CD4-positive, alpha-beta T cell treated with Interleukin-4 for 4 hours (primary cell): ENCODE results near the gene CPXM2.

ENCODE experiments used
- DNase-seq: peaks from one replicate; pipeline ENCODE4 v3.0.0-alpha.2; 2020

The CPXM2 gene

GRCh38 chr10:123842692-123843385 lies 48.8 kb downstream of the CPXM2 start:
- no peak for DNase-seq

- no peak for DNase-seq
These were observed 50.0 kb downstream of the CPXM2 start for GRCh38 chr10:123841560-123841959.

DNA sequence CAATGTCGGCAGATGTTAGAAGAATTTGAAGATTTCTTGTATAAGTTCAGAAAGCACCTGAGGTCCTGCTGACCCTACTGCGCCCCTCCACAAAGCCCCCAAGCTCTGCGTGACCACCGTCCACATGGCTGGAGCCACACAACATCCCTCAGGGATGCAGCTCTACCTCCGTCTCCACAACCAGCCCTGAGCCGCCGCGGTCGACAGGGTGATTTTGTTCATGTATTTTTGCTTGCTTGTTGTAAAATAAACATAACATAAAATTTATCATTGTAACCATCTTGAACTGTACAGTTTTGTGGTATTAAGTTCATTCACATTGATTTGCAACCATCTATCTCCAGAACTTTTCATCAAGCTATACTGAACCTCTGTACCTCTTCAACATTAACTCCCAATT lies 50.5 kb downstream of the CPXM2 start:
- DNase-seq, result no peak

GRCh38 chr10:123840714-123841113 lies 50.9 kb downstream of the CPXM2 start:
- no peak for DNase-seq

- DNase-seq, result no peak
These were observed 52.9 kb downstream of the CPXM2 start for GRCh38 chr10:123838596-123839310.

DNA sequence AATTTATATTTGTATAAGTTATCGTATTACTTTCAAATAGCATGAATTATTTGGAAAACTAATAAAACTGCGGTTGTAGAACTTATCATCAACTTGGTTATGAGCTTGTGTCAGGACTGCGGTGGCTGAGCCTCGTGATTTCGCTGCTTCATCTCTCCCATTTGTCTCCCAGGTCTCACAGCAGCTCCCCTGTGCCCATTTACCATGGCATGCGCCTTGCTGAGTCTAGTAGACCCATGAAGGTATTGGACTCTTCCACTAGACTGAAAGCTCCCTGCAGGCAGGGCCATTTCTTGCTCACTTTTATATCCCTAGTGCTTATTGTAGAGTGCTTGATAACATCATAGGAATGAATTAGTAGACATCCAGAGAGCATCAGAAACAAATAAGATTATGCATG lies 53.9 kb downstream of the CPXM2 start:
- DNase-seq, result no peak

DNA sequence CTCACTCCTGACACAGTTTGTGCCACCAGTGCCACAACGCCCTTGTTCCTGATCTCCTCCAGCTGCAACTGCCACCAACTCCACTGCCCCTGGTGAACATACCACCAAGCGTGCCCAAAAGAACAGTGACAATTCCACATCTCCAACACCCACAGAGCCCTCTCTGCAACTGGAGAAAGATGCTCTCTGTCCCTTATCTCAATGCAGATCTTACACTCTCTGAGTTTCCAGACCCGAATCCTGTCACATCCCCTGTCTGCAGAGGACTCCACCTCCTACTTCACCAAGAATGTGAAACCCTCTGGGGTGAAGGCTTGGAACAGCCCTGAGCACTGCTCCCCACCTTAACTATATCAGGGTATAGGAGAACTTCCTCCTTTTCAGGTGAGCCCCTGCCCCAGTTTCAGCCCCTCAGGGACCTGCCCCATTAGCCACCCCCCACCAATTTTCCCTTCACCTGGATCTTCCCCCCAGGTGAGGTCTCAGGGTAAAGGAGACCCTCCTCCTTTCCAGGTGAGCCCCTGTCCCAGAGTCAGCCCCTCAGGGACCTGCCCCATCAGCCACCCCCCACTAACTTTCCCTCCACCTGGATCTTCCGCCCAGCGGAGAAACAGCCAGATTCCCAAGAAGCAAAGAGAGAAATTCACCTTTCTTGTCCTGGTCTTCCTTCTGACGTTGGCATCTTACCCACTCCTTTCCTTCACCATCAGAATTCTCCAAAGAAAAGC lies 55.0 kb downstream of the CPXM2 start:
- DNase-seq, result no peak

GRCh38 chr10:123835575-123835974 lies 56.0 kb downstream of the CPXM2 start:
- DNase-seq, result no peak

GRCh38 chr10:123833170-123833850 lies 58.3 kb downstream of the CPXM2 start:
- DNase-seq, result no peak

DNA sequence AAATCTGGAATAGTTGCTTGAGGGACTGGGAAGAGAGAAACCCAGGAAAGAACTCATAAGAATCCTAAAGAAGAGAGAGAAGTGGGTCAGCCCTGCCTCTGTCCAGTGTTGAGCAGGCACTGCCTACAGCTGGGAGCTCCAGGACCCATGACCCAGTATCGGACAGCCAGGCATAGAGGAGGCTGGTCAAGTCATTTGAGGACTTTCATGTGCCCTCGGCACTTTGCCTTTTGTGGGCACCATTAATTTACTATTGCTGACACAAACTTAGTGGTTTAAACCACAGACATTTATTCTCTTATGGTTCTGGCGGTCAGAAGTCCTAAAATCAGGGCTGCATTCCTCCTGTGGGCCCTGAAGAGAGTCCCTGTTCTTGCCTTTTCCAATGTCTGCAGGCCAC lies 60.3 kb downstream of the CPXM2 start:
- DNase-seq, result no peak

DNA sequence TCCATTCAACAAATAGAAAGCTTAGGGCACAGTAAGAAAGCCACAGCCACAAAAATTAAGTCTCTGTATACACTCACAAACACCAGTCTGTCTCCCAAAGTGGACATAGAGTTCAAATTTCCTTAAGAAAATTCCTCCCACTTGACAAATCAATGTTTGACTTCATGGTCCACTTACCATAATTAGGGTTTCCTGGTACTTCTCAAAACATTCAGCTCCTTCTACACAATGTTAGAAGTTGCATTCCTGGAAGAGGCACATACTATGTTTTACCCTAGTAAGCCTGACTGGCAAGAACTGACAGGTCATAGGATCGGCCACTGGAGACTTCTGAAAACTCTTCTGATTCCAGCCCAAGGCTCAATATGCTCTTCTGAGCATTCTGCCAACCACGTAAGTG lies 70.5 kb downstream of the CPXM2 start:
- DNase-seq, result no peak

GRCh38 chr10:123809632-123810031 lies 82.0 kb downstream of the CPXM2 start:
- DNase-seq, result no peak

- DNase-seq, result no peak
These were observed 82.7 kb downstream of the CPXM2 start for GRCh38 chr10:123808906-123809305.

DNA sequence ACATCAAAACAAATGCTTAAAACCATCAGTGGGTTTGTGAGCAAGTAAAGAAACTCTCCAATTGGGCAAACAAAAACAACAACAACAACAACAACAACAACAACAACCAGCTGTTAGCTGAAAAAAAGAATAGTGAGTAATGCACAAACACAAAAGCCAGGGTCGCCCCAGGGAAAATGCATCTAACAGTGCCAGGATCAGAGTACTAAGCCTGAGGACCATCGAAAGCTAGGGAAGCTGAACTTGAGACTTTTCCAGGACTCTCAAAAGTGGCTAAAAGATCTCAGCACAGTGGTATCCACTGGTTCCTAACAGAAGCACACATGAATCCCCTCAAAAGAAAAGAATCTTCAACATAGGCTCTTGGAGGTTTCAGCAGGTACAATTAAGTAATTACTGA lies 83.3 kb downstream of the CPXM2 start:
- DNase-seq, result no peak

DNA sequence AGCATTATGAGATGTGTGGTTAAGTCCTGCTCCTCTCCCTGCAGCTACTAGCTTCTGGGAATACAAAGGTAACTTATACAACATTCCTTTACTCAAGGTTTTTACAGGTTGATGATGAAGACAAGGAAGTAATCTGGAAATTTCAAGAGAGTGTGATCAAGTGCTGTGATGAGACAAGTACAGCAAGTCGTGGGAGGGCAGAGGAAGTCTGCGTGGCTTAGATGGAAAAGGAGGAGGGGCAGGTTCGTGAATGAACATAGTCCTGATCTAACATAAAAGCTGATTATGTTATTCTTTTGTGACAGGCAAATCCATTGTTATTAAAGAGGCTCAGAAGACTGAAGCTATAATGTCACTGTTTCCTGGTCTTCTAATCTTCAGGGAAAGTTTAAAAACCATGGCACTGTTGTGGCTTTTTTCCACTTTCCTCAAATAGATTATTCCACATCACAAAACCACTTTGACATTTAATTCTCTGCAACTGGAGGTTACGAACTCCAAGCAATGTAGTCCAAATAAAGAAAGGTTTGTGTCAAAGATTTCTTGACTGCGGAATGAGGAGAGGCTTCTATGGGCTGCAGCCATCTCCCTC lies 84.1 kb downstream of the CPXM2 start:
- DNase-seq, result no peak

DNA sequence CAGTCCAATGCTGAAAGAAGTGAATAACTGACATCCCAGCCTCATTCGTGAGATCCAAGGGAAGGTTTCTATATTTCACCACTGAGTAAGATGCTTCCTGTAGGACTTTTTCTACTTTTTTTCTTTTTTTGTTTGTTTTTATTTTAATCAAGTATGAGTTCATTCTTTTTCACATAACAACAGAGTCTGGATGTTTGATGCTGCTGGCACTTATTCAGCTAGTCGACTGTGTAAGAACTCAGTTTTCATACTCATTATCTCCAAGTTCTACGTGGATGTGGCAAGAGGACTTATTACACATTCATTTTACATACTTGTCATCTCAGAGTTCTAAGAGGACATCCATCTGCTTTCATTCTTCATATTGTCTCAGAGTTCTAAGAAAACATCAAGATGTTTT lies 86.9 kb downstream of the CPXM2 start:
- no peak for DNase-seq

DNA sequence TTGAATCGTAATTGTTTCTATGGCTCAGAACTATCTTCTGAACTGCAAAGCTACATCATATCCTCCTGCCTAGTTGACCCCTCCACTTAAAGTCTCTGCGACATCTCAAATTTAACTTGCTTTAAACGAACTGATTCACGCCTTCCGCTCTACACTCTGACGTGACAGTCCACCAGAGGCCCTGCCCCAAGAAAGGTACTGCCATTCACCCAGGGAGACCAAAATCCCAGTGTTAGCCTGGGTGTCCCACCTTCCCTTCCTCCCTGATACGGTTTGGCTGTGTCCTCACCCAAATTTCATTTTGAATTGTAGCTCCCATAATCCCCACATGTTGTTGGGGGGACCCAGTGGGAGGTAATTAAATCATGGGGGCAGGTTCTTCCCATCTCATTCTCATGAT lies 90.8 kb downstream of the CPXM2 start:
- DNase-seq, result no peak

GRCh38 chr10:123800289-123800688 lies 91.3 kb downstream of the CPXM2 start:
- DNase-seq, result no peak

DNA sequence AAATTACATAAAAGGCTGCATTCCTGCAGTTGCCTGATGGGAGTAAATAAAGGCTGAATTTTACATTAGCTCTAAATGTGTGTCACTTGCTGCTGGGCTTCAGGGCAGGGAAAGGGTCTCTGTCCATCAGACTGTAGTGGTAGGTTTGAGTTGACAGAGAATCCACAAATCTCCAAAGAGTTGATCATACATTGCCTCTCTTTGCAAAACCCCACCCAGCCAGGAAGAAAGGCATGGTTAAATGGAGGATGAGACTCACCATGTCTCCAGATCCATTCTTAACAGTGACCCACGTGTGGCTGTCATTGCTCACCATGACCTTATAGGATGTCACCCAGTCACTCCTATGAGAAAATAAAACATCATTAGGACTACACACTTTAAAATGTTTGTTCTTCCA lies 92.8 kb downstream of the CPXM2 start:
- DNase-seq, result no peak

GRCh38 chr10:123797813-123798212 lies 93.8 kb downstream of the CPXM2 start:
- no peak for DNase-seq

- DNase-seq, result no peak
These were observed 94.9 kb downstream of the CPXM2 start for GRCh38 chr10:123796736-123797135.

GRCh38 chr10:123795846-123796590 lies 95.6 kb downstream of the CPXM2 start:
- DNase-seq, result no peak
